ENCODE measurements around the gene CALHM1.
A peak's percentile ranks its signal among the peaks of the same experiment; 100 is the strongest.
"Not testable (repeated sequence)": the region's sequence is repeated elsewhere in the genome, so short reads cannot be mapped to it uniquely, and the experiment has no call there.

Gene CALHM1, protein sequence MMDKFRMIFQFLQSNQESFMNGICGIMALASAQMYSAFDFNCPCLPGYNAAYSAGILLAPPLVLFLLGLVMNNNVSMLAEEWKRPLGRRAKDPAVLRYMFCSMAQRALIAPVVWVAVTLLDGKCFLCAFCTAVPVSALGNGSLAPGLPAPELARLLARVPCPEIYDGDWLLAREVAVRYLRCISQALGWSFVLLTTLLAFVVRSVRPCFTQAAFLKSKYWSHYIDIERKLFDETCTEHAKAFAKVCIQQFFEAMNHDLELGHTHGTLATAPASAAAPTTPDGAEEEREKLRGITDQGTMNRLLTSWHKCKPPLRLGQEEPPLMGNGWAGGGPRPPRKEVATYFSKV

DNA sequence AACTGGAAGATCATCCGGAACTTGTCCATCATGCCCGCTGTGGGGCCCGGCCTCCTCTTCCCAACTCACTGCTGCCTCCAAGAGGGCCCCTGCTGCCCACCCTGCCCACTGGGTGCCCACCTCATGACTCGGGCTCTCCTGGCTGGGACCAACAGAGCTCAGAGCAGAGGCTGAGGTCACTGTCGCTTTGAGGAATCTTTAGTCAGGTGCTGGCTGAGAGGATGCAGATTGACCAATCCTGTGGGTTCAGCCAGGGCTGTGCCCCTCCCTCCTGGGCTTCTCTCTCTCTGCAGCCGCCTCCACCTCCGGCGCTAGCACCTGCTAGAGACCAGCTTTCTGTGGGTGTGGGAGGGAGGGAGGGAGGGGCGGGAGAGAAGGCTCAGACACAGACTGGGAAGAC, at the start of gene CALHM1:
Gene CALHM1 (minus strand): TSS at position 181 of the 400 bp plus-strand sequence. CDS start 149 bp downstream, at position 32.
- DNase-seq, result peak in 12 of 56 donors; percentile 11 to 44 (median 20)

DNA sequence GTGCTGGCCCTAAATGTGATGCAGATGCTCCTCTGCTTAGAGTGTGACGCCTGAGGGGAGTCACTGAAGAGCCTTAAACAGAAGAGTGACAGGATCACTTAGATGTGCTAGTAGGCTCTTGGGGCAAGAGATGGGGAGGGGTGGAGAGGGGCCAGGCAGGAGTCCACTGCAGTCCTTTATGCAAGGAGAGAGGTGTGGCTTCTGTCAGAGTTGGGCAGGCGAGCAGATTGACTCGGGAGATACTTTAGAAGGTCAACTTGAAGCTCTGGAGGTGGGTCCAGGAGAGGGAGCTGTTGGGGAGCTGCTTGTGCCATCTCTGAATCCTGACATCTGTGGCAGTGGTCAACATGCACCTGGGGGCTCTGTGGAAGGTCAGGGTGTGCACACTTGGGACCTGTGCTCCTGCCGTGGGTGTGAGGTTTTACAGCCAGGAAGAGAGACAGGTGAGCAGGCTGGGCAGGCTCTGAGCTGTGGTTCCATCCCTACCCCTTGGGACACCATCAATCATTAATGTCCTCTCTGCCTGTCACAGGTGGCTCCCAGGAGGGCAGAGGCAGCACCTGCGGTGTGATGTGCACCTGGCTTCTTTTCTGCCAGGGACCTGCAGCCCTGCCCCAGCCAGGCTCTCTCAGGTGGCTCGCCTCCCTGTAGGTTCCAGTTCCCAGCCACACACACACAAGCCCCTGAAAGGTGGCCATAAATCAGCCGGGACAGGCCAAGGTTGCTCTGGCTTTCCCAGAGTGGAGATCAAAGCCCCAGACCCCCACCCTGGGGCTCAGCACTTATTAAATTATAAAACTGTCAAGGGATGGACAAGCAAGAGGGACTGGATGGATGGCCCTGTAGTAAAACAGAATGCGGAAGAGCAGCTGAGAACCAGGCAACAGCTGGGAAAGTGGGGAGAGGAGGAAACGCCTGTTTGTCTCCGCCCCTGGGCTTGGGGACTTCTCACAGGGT, 48.8 kb upstream of the CALHM1 start:
- DNase-seq, result no peak

DNA sequence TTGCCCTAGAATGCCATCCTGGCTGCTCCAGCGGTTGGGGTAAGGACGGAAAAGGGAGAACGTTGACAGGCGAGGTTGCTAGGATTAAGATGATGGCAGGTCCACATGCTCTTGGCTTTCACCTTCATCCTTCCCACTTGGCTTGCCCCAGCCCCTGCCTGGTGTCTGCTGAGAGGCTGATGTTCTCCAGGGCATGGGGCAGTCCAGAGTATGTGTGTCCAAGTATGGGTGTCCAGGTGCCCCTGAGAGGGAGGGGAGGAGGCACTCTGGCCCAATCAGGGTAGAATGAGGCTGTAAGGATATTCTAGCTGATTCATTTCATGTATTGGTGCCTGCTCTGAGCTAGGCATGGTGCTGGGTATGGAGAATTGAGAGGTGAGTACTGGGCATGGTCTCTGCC, 47.4 kb upstream of the CALHM1 start:
- DNase-seq, result no peak

DNA sequence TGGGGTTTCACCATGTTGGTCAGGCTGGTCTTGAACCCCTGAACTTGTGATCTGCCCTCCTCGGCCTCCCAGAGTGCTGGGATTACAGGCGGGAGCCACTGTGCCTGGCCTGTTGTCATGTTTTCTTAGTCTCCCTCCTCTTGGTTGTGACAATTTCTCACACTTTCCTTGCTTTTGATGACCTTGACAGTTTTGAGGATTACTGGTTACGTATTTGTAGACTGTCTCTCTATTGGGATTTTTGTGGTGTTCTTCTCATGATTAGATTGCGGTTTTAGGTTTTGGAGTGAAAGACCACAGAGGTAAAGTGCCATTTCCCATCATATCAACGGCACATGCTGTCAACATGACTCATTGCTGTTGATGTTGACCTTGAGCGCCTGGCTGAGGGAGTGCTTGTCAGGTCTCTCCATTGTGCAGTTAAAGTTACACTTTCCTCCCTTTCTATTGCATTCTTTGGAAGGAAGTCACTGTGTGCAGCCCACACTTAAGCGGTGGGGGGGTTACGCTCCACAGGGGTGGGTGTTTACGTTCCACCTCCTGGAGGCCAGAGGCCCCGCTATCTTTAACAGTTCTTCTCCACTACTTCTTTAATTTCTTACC, 45.6 kb upstream of the CALHM1 start:
- DNase-seq, result no peak

DNA sequence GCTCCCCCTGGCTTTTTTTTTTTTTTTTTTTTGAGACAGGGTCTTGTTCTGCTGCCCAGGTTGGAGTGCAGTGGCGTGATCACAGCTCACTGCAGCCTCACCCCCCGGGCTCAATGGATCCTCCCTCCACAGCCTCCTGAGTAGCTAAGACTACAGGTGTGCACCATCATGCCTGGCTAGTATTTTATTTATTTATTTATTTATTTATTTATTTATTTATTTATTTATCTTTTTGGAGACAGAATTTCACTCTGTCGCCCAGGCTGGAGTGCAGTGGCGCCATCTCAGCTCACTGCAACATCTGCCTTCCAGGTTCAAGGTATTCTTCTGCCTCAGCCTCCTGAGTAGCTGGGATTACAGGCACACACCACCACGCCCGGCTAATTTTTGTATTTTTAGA, 45.1 kb upstream of the CALHM1 start:
- not testable (repeated sequence) for DNase-seq

DNA sequence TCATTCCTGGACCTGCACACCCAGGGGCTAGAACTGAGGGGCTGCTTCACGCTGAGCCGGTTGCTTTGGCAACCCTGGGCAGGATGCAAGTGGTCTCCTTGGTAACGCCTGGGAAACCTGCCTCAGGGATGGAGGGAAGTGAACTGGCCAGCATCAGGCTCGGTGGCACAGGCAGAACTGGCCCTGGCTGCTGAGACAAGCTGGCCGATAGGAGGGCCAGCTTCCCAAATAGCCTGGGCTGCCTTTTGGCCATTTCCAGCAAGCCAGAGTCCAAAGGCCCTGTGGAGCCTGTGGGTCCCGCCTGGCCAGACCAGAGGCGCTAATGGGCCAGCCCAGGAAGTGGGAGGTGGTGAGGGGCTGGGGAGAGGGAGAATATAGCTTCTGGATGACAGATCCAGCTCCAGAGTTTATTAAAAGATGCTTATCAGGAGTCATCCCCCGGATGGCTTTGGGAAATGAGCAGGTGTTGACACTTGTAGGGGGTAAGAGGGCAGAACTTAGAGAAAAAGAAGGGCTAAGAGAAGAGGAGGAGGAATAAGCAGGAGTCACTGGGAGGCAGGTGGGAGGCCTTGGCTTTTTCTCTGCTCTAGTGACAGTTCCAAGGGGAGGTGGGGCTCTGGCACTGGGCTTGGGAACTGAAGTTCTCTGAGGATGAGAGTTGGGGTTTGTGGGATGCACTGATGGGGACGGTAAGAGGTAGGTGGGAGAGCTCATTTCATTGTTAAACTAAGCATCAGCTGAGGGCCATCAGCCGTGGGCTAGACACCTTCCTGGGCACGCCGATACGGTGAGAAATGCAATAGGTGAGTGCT, 44.4 kb upstream of the CALHM1 start:
- DNase-seq, result peak in 12 of 56 donors; percentile 5 to 46 (median 14)

DNA sequence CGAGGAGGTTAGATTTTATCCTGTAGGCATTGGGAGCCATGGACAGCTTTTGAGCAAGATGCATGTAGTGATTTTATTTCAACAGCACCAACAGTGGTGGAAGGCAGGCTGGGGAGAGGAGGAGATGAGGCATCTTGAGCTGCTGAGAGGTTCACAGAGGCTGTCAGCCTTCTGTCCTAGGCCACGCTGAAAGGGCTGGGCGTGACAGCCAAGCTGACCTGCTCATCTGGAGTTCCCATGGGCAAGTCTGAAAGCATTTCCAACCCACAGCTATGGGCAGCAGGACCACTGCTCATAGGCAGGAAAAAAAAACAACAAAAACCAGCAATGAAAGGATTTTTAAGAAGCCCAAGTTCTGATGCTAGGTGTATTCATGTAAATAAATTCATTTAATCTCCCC, 42.5 kb upstream of the CALHM1 start:
- DNase-seq, result no peak

DNA sequence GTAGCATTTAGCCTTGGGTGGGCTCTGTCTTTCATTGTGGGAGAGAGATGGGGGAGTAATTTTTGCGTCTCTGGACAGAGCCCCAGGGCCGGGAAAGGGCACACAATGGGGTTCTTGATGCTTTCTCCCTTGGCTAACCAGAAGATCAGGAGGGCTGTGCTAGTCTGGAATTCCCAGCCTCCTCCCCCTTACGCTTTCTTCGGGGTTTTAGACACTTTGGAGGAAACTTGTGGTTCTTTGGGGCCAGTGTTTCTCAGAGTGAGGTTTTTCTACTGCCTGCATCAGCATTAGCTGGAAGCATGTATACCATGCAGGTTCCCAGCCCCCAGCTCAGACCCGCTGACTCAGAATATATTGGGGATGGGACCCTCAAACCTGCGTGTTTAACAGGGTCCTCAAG, 41.8 kb upstream of the CALHM1 start:
- no peak for DNase-seq

DNA sequence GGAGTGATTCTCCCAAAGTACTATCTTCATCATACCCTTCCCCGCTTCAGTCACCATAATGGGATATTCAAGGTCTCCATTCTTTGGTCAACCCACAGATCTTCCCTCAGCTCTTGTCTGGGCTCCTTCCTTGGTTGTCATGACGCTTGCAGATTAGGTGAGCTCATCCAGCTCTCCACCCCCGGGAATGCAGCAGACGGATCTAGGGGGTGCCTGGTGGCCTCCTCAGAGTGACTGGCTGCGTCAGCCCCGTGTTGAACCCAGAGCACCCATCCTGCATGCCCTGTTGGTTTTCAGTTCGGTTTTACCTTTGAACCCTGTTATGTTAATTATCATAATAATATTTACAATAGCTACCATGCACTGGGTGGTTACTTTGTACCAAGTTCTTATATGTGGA, 41.2 kb upstream of the CALHM1 start:
- DNase-seq, result peak in 14 of 56 donors; percentile 4 to 32 (median 13)

DNA sequence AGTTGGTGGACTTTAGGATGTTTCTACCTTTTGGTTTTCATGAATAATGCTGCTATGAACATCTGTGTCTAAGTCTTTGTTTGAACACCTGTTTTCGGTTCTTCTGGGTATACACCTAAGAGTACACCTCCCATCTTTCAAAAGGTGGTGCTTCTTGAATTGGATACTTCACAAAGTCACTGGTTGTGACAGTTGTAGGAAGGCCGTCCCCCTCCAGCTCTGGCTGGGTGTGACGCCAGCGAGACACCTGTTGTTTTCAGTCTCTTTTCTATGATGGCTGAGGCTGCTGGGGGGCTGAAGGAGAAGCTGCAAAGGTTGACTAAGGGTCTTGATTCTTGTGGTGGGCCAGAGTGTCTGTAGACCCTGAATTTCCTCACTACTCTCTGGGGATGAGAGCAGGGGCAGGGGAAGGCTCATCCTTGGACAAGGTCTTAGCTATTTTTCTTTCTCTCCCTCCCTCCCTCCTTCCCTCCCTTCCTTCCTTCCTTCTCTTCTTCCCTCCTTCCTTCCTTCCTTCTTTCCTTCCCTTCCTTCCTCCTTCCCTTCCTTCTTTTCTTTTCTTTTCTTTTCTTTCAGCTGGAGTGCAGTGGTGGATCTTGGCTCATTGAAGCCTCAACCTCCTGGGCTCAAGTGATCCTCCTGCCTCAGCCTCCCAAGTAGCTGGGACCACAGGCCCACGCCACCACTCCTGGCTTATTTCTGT, 40.4 kb upstream of the CALHM1 start:
- no peak for DNase-seq

DNA sequence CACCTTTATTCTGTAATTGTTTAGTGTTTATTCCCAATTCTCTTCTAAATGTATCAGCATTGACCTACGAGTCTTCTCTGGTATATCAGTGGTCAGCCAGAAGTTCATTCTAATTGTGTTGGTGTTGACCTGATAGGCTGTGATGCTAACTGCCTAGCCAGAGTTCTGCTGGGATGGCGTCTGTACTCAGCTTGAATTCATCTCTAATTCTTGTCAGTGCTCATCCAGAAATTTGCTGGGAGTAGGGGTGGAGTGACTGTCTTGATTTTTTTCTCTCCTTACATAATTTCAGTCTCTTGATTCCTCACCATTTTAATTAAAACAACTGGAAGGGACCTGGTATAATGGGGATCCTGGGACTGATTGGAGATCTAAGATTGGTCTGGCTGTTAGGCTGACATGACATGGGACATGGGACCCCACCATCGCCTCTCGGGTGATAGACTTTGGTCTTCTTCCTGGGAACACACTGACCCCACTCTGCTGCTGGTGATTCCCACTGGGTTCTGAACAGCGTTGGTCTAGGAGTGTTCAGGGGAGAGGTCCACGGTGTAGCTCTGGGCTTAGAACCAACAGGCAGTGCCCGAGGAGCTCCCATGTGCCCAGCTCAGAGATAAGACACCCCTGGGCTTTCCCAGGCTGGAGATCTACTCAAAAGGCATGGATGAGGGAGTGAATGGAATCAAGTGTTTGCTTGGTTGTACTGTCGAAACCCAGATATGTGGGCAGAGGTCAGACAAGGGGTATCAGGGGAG, 38.6 kb upstream of the CALHM1 start:
- DNase-seq, result no peak

DNA sequence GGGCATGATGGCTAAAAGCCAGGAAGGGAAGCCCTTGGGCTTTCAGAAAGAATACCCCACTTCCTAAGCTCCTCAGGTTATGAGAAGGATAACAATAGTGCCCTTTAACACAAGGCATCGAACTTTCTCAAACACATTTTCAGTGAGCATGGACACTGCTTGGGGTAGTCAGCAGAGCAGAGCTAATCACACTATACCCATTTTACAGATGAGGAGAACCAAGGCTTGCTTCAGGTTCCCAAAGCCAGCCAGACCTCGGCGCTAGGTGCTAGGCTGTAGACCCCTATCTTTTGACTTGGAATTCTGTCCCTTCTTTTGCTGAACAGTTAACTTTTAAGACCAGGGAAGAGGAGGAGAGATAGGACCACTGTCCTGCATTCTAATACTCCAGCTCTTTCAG, 36.6 kb upstream of the CALHM1 start:
- DNase-seq, result no peak

DNA sequence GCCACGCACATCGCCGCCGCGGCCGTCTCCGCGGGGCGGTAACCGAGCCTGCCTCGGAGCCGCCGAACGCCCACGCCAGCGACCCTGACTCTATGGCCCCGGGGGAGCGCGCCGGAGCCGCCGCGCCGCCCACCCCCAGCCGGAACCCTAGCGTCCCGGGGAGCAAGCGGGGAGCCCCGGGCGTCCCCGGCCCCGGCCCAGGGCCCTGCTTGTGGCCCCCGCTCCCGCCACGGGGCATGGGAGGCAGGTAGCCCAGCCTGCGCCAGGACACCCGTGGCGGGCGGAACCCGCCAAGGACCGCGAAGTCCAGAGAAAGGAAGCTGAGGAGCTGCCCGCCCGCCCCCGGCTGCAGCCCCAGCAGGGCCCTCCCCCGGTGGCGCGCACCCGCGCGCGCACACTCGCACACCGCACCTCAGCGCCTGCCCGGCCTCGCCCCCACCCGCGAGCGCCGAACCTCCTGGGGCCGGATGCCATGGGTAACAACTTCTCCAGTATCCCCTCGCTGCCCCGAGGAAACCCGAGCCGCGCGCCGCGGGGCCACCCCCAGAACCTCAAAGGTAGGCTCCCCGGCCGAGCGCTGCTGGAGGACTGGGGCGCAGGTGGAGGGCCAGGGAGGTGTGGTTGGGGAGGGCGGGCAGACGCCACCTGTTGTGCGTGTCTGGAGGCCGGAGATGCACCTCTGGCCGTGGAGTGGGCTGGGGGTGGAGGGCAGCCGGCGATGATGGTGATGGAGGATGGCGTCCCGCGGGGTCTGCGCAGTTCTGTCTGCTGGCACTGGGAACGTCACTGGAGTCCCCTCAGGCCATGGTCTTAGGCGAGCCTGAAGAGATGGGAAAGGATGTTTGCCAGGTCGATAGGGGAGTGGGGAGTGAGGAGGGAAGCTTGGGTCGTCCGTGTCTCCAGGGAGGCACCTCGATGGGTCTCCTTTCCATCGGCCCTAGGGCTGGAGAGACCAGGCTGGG, 35.5 kb upstream of the CALHM1 start:
- peak in 6 of 56 donors; percentile 12 to 31 (median 14) for DNase-seq

DNA sequence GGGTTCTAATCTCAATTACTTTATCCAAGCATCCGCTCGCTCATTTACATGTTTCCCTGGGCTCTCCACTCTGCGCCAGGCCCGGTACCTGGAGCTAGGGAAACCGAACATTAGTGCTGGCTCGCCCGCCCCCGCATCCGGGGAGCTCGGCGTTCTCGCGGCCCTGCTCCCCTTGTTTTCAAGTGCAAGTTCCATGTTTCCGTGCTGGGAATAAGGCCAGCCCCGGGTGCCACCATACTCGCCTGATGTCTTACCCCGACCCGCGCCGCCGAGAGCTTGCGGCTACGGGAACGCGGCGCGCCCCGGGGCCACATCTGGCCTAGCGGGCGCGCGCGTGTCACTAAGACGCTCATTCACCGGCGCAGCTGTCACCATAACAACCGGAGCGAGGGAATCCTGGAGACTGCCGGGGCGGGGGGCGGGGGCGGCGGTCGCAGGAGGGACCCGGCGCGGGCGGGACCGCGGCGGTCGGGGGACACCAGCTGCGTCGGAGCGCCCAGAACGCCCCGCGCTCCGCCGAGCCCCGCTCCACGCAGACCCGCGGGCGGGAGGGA, 34.7 kb upstream of the CALHM1 start, which contains the start of gene NEURL1:
Gene NEURL1 (plus strand): TSS at position 344 of the 554 bp plus-strand sequence. CDS start 683 bp downstream, outside the sequence.
- DNase-seq, result peak in 29 of 56 donors; percentile 12 to 68 (median 30)

DNA sequence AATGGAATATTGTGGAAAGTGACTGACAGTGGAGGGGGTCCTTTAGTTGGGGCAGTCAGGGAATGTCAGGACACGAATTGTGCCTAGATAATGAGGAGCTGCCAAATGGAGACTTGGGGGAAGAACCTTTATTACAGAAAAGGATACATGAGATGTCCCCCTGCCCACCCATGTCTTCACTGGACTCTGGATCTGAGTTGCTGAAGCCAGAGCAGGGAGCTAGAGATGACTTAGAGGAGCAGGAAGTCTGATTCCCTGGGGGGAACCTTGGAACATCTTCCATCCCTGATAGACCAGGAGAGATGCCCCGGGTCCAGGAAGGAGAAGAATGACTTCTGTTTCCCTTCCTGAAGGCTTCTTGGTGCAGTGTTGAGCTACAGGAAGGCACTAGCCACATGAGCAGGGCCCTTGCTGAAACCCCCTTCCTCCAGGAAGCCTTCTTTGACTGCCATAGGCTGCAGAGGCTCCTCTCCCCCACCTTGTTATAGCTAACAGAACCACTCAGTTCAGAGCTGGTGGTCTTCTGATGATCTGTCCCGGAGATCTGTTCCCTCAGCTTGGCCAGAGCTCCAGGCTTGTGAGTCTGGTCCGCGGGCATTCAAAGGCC, 34.1 kb upstream of the CALHM1 start:
- no peak for DNase-seq

DNA sequence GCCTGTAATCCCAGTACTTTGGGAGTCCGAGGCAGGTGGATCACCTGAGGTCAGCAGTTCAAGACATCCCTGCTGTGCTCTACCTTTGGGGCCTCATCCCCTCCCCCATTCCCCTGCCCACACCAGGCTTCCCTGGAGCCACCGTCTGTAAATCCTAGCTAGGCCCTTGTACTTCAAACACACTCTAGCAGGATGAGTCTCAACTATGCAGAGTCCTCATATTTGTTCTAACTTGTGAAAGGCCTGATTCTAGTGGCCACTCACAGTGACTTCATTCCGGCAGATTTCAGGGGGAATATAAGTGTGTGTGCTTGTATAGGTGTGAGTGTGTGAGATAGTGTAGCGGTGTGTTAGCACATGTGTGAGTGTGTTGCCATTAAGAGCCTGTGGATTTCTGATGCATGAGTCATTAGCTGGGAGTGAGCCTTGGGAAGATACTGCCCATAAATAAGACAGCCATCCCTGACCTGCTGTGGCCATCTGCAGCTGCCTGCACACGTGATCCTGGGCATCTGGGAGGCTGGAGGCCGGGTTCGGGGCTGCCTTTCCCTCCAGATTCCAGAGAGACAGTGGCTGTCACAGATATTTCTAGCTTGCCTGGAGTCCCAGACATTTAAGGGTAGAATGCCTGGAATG, 33.1 kb upstream of the CALHM1 start:
- DNase-seq, result peak in 2 of 56 donors; percentile 10 to 28

DNA sequence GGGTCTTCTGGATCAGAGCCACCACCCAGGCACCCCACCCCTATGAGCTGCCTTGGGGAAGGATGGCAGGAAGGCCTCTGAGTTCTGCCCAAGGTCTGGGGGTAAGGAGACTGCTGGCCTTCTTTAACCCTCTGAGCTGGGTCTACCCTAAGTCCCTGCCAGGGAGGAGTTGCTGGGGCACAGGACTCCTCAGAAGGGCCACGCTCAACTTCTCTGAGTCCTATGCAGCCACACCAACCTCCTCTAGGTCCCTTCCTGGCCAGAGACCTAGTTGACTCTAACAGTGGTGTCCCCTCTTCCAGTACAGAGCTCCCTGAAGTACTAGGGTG, 32.2 kb upstream of the CALHM1 start:
- no peak for DNase-seq

Measured in amygdala (tissue), 56 donors.